ENCODE measurements around the gene ST6GALNAC4. TPM values are rescaled to one million over a fixed set of nuclear protein-coding genes. Genes with fewer than 3 reads are reported as not detected.

ST6GALNAC4 gene
- total RNA-seq, 1 donor from 2014 or later: 27.4 TPM

- no peak for DNase-seq (ENCODE audit: low read depth)
- H3K4me3 ChIP-seq (ENCODE audit: low read depth, low read length): no peak overlapping the region
- TF ChIP-seq CTCF (conservative IDR thresholded peaks at IDR 0.05; ENCODE audit: low read depth, low read length): no peak
These were observed 38.0 kb downstream of the ST6GALNAC4 start for GRCh38 chr9:127878652-127879390.

DNA sequence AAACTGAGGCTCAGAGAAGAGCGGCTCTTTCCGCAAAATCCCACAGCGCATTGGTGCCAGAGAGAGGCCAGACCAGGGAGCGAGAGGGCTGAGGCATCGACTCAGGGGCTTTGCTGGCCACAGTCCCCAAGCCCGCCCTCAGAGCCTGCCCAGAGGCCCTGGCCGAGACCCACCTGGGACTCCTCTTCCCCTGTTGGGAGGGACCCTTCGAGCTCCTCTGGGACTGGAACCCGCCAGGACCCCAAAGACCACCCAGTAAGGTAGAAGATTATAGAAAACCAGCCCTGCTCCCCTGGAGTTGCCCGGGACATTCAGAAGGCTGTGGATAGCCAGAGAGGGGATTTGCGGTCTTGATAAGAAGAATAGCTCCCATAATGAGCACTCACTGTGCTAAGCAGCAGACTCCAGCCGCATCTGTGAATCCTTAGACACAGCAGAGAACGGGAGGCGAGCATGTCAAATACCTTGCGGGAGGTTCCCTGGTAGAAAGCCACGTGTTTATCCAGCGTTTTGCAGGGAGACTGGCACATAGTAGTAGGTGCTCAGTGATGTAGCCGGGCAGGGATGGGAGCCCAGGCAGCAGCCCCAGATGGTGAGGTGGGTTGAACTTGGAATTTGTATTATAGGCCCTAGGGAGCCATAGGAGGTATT lies 38.7 kb downstream of the ST6GALNAC4 start:
- DNase-seq (ENCODE audit: low read depth): no peak
- TF ChIP-seq CTCF (conservative IDR thresholded peaks at IDR 0.05; ENCODE audit: low read depth, low read length): no peak
- H3K4me3 ChIP-seq (ENCODE audit: low read depth, low read length): peak overlapping the region; percentile 57

DNA sequence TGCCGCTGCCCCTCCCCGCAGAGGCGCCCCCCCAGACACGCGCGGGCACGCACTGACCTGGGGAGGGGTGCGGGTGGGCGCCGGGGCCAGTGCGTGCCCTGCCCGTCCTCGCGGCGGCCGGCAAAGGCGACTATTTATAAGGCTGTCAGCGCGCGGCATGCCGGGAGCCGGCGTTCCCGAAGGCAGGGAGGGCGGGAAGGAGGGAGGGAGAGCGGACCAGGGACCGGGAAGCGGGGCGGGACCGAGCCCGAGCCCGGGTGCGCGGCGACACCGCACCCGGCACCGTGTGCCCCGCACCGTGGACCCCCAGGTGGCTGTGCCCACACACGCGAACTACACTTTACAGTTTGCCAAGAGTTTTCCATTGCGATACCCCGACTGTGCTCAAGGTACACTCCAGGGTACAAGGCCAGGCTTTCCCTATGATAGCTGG lies 39.3 kb downstream of the ST6GALNAC4 start, which contains the start of gene AK1:
Gene AK1, minus strand, starts transcription at position 110 of the 433 bp plus-strand sequence. CDS start 3,058 bp downstream, outside the sequence.
- peak within 1 kb of the TSS; percentile 57 for H3K4me3 ChIP-seq (ENCODE audit: low read depth, low read length)
- TF ChIP-seq CTCF (conservative IDR thresholded peaks at IDR 0.05; ENCODE audit: low read depth, low read length): no peak
- no peak for DNase-seq (ENCODE audit: low read depth)

DNA sequence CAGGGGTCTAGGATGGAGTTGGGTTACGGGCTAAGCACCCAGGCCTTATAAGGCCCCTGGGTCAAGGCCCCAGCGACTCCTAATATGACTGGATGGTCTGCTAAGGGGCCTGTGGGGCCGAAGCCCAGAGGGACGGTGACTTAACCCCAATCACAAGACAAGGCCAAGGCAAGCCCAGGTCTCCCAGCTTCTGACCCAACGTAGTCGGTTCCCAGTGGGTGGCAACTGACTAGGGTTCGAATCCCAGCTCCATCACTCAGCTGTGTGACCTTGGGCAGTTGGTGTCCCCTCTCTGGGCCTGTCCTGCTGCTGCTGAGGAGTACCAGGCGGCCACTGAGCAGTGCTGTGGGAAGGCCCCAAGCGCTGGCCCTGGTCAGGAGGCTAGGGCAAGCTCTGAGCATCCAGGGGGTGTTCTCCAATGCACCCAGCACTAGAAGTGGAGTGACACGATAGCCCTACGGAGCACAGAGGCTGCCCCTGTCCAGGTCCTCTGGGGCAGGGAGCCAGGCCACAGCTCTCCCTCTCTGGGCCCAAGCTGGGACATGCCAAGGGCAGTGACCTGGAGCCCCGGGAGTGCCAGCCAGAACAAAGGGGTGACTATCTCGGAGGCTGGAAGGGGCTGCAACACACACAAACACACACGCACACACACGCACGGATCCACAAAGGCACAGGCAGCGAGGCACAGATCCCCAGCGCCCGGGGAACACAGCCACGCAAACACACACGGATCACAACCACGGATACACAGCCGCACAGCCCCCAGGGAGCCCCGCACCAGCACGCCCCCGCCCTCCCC lies 39.9 kb downstream of the ST6GALNAC4 start:
- TF ChIP-seq CTCF (conservative IDR thresholded peaks at IDR 0.05; ENCODE audit: low read depth, low read length): no peak
- peak overlapping the region; percentile 57 for H3K4me3 ChIP-seq (ENCODE audit: low read depth, low read length)
- DNase-seq (ENCODE audit: low read depth): no peak

DNA sequence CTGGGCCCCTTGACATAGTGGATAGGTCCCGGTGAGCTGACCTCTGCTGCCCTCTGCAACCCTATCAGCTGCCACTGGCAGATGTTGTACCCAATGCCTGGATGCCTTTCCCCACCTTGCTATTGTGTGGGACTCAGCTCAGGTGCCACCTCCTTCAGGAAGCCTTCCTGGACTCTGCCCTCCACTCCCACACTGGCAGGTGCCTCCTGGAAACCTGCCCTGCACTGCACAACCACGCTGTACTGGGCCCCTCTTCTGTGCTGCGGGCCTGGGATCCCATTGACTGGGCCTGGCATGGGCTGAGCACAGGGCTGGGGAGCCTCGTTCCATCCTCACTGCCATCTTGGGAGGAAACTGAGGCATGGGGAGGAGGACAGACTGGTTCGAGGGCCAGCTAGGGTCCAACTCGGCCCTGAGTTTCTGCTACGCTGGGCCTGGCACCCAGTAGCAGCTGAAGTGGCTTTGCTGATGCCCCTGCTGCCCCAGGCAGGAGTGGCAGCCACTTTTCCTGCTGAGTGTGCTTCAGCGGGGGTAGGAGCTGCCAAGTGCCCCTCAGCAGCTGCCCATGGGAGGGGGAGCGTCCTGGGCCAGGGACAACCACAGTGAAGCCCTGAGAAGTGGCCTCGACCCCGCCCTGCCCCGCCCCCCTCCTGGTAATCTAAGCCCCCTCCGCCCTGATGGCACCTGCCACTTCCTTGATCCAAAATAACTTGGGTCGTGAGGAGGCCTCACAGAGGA lies 40.6 kb downstream of the ST6GALNAC4 start:
- no peak for TF ChIP-seq CTCF (conservative IDR thresholded peaks at IDR 0.05; ENCODE audit: low read depth, low read length)
- no peak for DNase-seq (ENCODE audit: low read depth)
- peak overlapping the region; percentile 57 for H3K4me3 ChIP-seq (ENCODE audit: low read depth, low read length)

DNA sequence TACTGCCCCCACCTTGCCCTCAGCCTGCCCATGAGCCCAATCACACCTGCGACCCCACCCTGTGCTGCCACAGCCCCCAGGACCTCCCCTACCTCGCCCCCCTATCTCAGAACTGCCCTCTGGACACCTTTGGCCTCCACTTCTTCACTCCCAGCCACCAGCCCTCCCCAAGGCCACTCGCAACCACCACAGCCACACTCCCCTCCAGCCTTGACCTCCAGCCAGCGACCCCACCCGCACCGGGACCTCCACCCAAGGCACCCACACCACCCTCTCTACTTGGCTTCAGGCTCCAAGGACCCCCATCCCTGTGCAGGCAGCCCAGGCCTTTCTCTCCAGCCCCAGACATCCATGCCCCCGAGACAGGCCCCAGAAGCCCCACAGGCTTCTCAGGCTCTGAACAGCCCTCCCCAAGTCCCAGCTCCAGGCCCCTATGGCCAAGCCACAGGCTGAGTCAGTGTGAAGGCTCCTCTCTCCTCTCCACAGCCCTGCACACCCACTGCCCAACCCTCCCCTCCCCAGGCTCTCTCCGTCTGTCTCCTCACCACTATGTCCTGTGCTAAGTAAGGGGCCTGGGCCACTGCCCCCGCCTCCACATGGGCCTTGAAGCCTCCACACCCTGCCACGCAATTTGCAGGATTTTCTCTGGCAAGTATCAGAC lies 41.4 kb downstream of the ST6GALNAC4 start:
- TF ChIP-seq CTCF (conservative IDR thresholded peaks at IDR 0.05; ENCODE audit: low read depth, low read length): no peak
- H3K4me3 ChIP-seq (ENCODE audit: low read depth, low read length): no peak overlapping the region
- DNase-seq (ENCODE audit: low read depth): no peak
